ENCODE data around the gene CDH4.

Gene CDH4

DNA sequence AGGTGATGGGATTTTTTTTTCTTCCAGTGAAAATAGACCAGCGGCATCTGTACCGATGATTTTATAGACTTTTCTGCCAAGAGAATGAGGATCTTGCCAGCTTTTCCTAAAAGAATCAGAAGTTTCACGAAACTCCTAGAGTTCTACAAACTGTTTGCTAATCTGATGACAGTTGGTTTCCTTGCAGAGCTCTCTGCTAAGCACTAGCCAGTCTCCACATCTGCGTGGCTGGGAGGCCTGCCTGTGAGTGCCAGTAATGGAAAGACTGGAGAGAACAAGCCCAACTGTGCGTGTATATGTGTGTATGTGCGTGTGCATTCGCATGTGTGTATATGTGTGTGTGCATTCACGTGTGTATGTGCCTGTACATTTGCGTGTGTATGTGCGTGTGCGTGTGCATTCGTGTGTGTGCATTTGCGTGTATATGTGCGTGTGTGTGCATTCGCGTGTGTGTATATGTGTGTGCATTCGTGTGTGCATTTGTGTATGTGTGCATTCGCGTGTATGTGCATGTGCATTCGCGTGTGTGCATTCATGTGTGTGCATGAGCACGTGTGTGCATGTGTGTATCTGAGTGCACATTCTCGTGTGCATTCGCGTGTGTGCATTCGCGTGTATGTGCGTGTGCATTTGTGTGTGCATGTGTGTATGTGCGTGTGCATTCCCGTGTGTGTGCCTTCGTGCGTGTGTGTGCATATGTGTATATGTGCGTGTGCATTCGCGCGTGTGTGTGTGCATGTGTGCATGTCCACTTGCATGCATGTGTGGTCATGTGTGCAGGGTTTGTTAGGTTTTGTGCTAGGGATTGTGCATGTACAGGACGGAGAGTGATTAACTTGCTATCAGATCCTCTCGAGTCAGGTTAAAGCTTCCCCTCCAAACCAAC lies 434.2 kb downstream of the CDH4 start:
- Histone ChIP-seq H3K9me2 (replicated peaks; ENCODE audit: insufficient read depth, low read length) (no peaks in the 10 kb centered on the region), H3K4me3 (ENCODE audit: insufficient read depth, low read length, poor library complexity, severe bottlenecking) (no peak overlapping the region), H3K4me2 (ENCODE audit: low read depth, low read length, poor library complexity, severe bottlenecking) (no peak overlapping the region), H2AFZ (ENCODE audit: low read depth, low read length, severe bottlenecking) (no peak overlapping the region), H3K27ac (ENCODE audit: low read depth, low read length) (no peak overlapping the region), H3K36me3 (ENCODE audit: low read length) (no peaks in the 10 kb centered on the region), H3K27me3 (ENCODE audit: low read length) (no peaks in the 10 kb centered on the region), H3K79me2 (ENCODE audit: insufficient read depth, low read length) (no peaks in the 10 kb centered on the region), H4K20me1 (ENCODE audit: low read depth, low read length) (no peaks in the 10 kb centered on the region), H3K9ac (ENCODE audit: low read length) (no peak overlapping the region), H3F3A (ENCODE audit: insufficient read depth) (no peaks in the 10 kb centered on the region), H3K9me3 (ENCODE audit: insufficient read depth, low read length) (no peaks in the 10 kb centered on the region)
- TF ChIP-seq, protein P1, sequence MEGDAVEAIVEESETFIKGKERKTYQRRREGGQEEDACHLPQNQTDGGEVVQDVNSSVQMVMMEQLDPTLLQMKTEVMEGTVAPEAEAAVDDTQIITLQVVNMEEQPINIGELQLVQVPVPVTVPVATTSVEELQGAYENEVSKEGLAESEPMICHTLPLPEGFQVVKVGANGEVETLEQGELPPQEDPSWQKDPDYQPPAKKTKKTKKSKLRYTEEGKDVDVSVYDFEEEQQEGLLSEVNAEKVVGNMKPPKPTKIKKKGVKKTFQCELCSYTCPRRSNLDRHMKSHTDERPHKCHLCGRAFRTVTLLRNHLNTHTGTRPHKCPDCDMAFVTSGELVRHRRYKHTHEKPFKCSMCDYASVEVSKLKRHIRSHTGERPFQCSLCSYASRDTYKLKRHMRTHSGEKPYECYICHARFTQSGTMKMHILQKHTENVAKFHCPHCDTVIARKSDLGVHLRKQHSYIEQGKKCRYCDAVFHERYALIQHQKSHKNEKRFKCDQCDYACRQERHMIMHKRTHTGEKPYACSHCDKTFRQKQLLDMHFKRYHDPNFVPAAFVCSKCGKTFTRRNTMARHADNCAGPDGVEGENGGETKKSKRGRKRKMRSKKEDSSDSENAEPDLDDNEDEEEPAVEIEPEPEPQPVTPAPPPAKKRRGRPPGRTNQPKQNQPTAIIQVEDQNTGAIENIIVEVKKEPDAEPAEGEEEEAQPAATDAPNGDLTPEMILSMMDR (IDR thresholded peaks at IDR 0.05; ENCODE audit: insufficient read depth, low read length, poor library complexity, severe bottlenecking) = no peak
- TF ChIP-seq EZH2phosphoT487 (conservative IDR thresholded peaks at IDR 0.05; ENCODE audit: low read length) = no peak

DNA sequence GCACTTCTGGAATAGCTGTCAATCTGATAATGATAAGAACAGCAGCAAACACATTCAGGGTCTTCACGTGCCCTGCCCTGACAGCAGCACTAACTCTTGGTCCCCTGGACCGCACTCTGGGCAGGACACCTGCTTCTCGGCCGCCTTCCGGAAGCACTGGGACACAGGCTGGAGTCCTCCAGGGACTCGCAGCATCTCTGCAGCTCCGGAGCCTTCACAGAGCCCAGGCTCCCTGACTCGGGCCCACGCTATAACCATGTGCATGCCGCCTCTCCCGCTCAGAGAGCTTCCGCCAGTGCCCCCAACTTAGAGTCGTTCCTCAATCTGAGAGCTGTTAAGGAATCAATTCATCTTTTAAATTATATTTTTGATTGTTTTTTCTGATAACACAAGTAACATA lies 436.4 kb downstream of the CDH4 start:
- Histone ChIP-seq H3K27me3 (ENCODE audit: low read length) (no peaks in the 10 kb centered on the region), H3K27ac (ENCODE audit: low read depth, low read length) (no peak overlapping the region), H3K9me3 (ENCODE audit: insufficient read depth, low read length) (no peaks in the 10 kb centered on the region), H4K20me1 (ENCODE audit: low read depth, low read length) (no peaks in the 10 kb centered on the region), H3F3A (ENCODE audit: insufficient read depth) (no peaks in the 10 kb centered on the region), H3K79me2 (ENCODE audit: insufficient read depth, low read length) (no peaks in the 10 kb centered on the region), H3K9me2 (replicated peaks; ENCODE audit: insufficient read depth, low read length) (no peaks in the 10 kb centered on the region), H3K9ac (ENCODE audit: low read length) (no peak overlapping the region), H3K4me3 (ENCODE audit: insufficient read depth, low read length, poor library complexity, severe bottlenecking) (no peak overlapping the region), H3K36me3 (ENCODE audit: low read length) (no peaks in the 10 kb centered on the region), H3K4me2 (ENCODE audit: low read depth, low read length, poor library complexity, severe bottlenecking) (no peak overlapping the region), H2AFZ (ENCODE audit: low read depth, low read length, severe bottlenecking) (no peak overlapping the region)
- TF ChIP-seq, protein P1 (IDR thresholded peaks at IDR 0.05; ENCODE audit: insufficient read depth, low read length, poor library complexity, severe bottlenecking) = no peak
- TF ChIP-seq EZH2phosphoT487 (conservative IDR thresholded peaks at IDR 0.05; ENCODE audit: low read length) = no peak

DNA sequence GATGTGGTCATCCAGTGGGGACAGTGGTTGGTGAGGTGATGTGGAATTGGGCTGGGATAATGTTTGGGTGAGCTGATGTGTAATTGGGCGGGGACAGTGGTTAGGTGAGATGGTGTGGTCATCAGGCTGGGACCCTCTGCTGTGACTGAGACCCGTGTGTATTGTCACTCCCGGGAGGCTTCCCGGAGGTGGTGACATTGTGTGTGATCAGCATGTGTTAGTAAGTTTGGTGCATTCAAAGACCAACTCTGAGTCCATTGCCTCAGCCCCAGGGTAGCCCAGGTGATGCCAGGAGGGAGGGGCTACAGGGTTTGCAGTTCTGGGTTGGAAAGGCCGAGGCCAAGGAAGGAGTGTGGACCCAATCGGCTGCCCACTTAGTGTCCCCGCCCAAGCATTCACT lies 438.1 kb downstream of the CDH4 start:
- H3F3A ChIP-seq (ENCODE audit: insufficient read depth) = no peaks in the 10 kb centered on the region
- no peaks in the 10 kb centered on the region for H3K9me2 ChIP-seq (replicated peaks; ENCODE audit: insufficient read depth, low read length)

More for the DNA sequence above, 438.1 kb downstream of the CDH4 start:
- H3K4me2 ChIP-seq (ENCODE audit: low read depth, low read length, poor library complexity, severe bottlenecking) = no peak overlapping the region
- H3K36me3 ChIP-seq (ENCODE audit: low read length) = no peaks in the 10 kb centered on the region
- TF ChIP-seq, protein P1 (IDR thresholded peaks at IDR 0.05; ENCODE audit: insufficient read depth, low read length, poor library complexity, severe bottlenecking) = no peak
- TF ChIP-seq EZH2phosphoT487 (conservative IDR thresholded peaks at IDR 0.05; ENCODE audit: low read length) = no peak
- H4K20me1 ChIP-seq (ENCODE audit: low read depth, low read length) = no peaks in the 10 kb centered on the region
- H3K79me2 ChIP-seq (ENCODE audit: insufficient read depth, low read length) = no peaks in the 10 kb centered on the region
- no peak overlapping the region for H2AFZ ChIP-seq (ENCODE audit: low read depth, low read length, severe bottlenecking)
- no peak overlapping the region for H3K9ac ChIP-seq (ENCODE audit: low read length)
- H3K9me3 ChIP-seq (ENCODE audit: insufficient read depth, low read length) = no peaks in the 10 kb centered on the region
- H3K27me3 ChIP-seq (ENCODE audit: low read length) = no peaks in the 10 kb centered on the region
- H3K27ac ChIP-seq (ENCODE audit: low read depth, low read length) = no peak overlapping the region
- H3K4me3 ChIP-seq (ENCODE audit: insufficient read depth, low read length, poor library complexity, severe bottlenecking) = no peak overlapping the region
